22Rv1 (cell line): Measurements from ENCODE around the gene GPER1.

ENCODE experiments used
- ZFX ChIP-seq: fragments of 450-650 bp; IDR thresholded peaks from 2 replicates; pipeline ENCODE4 v1.6.1; 2017; ENCODE audit warnings: antibody characterized with exemption, borderline replicate concordance
- TF ChIP-seq, protein P1 (sequence below): fragments of 450-650 bp; IDR thresholded peaks from 2 replicates; pipeline ENCODE4 v1.5.1; 2017; ENCODE audit warnings: mild to moderate bottlenecking

GRCh38 chr7:1087952-1088920, at the start of gene GPER1:
- TF ChIP-seq, protein P1, sequence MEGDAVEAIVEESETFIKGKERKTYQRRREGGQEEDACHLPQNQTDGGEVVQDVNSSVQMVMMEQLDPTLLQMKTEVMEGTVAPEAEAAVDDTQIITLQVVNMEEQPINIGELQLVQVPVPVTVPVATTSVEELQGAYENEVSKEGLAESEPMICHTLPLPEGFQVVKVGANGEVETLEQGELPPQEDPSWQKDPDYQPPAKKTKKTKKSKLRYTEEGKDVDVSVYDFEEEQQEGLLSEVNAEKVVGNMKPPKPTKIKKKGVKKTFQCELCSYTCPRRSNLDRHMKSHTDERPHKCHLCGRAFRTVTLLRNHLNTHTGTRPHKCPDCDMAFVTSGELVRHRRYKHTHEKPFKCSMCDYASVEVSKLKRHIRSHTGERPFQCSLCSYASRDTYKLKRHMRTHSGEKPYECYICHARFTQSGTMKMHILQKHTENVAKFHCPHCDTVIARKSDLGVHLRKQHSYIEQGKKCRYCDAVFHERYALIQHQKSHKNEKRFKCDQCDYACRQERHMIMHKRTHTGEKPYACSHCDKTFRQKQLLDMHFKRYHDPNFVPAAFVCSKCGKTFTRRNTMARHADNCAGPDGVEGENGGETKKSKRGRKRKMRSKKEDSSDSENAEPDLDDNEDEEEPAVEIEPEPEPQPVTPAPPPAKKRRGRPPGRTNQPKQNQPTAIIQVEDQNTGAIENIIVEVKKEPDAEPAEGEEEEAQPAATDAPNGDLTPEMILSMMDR, result no peak
- no peak for TF ChIP-seq ZFX
